Measurements from ENCODE around the gene WFIKKN1.
"Not testable (repeated sequence)": the region's sequence is repeated elsewhere in the genome, so short reads cannot be mapped to it uniquely, and the experiment has no call there.

Gene WFIKKN1

GRCh38 chr16:595942-596735, 34.6 kb upstream of the WFIKKN1 start:
- DNase-seq: no peak

GRCh38 chr16:596736-597060, 34.1 kb upstream of the WFIKKN1 start:
- DNase-seq: no peak

- not testable (repeated sequence) for DNase-seq
These were observed 33.1 kb upstream of the WFIKKN1 start for GRCh38 chr16:597655-598054.

- DNase-seq: no peak
These were observed 31.7 kb upstream of the WFIKKN1 start for GRCh38 chr16:598823-599739.

- DNase-seq: no peak
These were observed 30.0 kb upstream of the WFIKKN1 start for GRCh38 chr16:600781-601180.

- no peak for DNase-seq
These were observed 26.9 kb upstream of the WFIKKN1 start for GRCh38 chr16:603933-604332.

- no peak for DNase-seq
These were observed 24.0 kb upstream of the WFIKKN1 start for GRCh38 chr16:606656-607307.

- no peak for DNase-seq
These were observed 22.8 kb upstream of the WFIKKN1 start for GRCh38 chr16:608019-608418.

GRCh38 chr16:609316-609715, 21.5 kb upstream of the WFIKKN1 start:
- DNase-seq: no peak

GRCh38 chr16:609984-610383, 20.8 kb upstream of the WFIKKN1 start:
- DNase-seq: no peak

- DNase-seq: peak; percentile 65
These were observed 20.0 kb upstream of the WFIKKN1 start for GRCh38 chr16:610513-611381.

- DNase-seq: no peak
These were observed 15.7 kb upstream of the WFIKKN1 start for GRCh38 chr16:615122-615521.

- DNase-seq: no peak
These were observed 13.8 kb upstream of the WFIKKN1 start for GRCh38 chr16:616733-617586.

GRCh38 chr16:617855-618254, 12.9 kb upstream of the WFIKKN1 start:
- no peak for DNase-seq

- no peak for DNase-seq
These were observed 11.2 kb upstream of the WFIKKN1 start for GRCh38 chr16:619476-620100.

GRCh38 chr16:620700-621525, 9.9 kb upstream of the WFIKKN1 start:
- no peak for DNase-seq

GRCh38 chr16:621526-622105, 9.2 kb upstream of the WFIKKN1 start:
- DNase-seq: no peak

GRCh38 chr16:622920-623280, 7.9 kb upstream of the WFIKKN1 start:
- DNase-seq: no peak

- DNase-seq: no peak
These were observed 6.2 kb upstream of the WFIKKN1 start for GRCh38 chr16:624526-625070.

Data from midbrain (tissue), 1 donor.